ENCODE results near the gene DNASE1.
A peak's percentile ranks its signal among the peaks of the same experiment; 100 is the strongest.

Gene DNASE1

GRCh38 chr16:3610698-3611145 is 43.8 kb upstream of the DNASE1 start:
- DNase-seq (ENCODE audit: low read depth): no peak
- peak overlapping the region; percentile 80 for H3K4me3 ChIP-seq (ENCODE audit: control insufficient read depth, low read depth, low read length)
- TF ChIP-seq CTCF (conservative IDR thresholded peaks at IDR 0.05; ENCODE audit: control insufficient read depth, insufficient read depth, low read depth, low read length): no peak

- DNase-seq (ENCODE audit: low read depth): peak; percentile 84
- peak within 1 kb of the TSS; percentile 80 for H3K4me3 ChIP-seq (ENCODE audit: control insufficient read depth, low read depth, low read length)
- TF ChIP-seq CTCF (conservative IDR thresholded peaks at IDR 0.05; ENCODE audit: control insufficient read depth, insufficient read depth, low read depth, low read length): no peak
Measured at GRCh38 chr16:3611146-3611975, 43.1 kb upstream of the DNASE1 start, which contains the start of gene SLX4. SLX4 (minus strand) TSS chr16:3611606; CDS start chr16:3608964, 2,642 bp downstream.

GRCh38 chr16:3612510-3613466 is 41.7 kb upstream of the DNASE1 start:
- H3K4me3 ChIP-seq (ENCODE audit: control insufficient read depth, low read depth, low read length): peak overlapping the region; percentile 79
- no peak for TF ChIP-seq CTCF (conservative IDR thresholded peaks at IDR 0.05; ENCODE audit: control insufficient read depth, insufficient read depth, low read depth, low read length)
- peak; percentile 38 for DNase-seq (ENCODE audit: low read depth)

GRCh38 chr16:3618769-3619141 is 35.7 kb upstream of the DNASE1 start:
- TF ChIP-seq CTCF (conservative IDR thresholded peaks at IDR 0.05; ENCODE audit: control insufficient read depth, insufficient read depth, low read depth, low read length): no peak
- no peak overlapping the region for H3K4me3 ChIP-seq (ENCODE audit: control insufficient read depth, low read depth, low read length)
- DNase-seq (ENCODE audit: low read depth): no peak

GRCh38 chr16:3623642-3624041 is 30.8 kb upstream of the DNASE1 start:
- no peak for DNase-seq (ENCODE audit: low read depth)
- no peak overlapping the region for H3K4me3 ChIP-seq (ENCODE audit: control insufficient read depth, low read depth, low read length)
- TF ChIP-seq CTCF (conservative IDR thresholded peaks at IDR 0.05; ENCODE audit: control insufficient read depth, insufficient read depth, low read depth, low read length): no peak

GRCh38 chr16:3625331-3625730 is 29.2 kb upstream of the DNASE1 start:
- no peak for DNase-seq (ENCODE audit: low read depth)
- no peak for TF ChIP-seq CTCF (conservative IDR thresholded peaks at IDR 0.05; ENCODE audit: control insufficient read depth, insufficient read depth, low read depth, low read length)

More at GRCh38 chr16:3625331-3625730, 29.2 kb upstream of the DNASE1 start:
- H3K4me3 ChIP-seq (ENCODE audit: control insufficient read depth, low read depth, low read length): no peak overlapping the region

All from fibroblast of mammary gland (primary cell).